ENCODE data around the gene YBX3.

YBX3 gene

DNA sequence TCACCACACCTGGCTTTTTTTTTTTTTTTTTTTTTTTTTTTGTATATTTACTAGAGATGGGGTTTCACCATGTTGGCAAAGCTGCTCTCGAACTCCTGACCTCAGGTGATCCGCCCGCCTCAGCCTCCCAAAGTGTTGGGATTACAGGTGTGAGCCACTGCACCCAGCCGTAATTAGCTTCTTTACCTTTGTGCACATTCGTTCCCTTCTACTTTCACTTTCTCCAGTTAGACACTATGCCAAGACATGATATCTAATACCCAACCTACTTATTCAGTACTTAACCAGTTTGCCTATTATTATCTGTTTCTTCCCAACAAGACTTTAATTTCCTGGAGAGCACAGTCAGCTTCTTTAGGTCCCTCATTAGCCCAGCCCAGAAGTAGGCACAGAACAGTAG is 54.6 kb downstream of the YBX3 start:
- no peak for DNase-seq

DNA sequence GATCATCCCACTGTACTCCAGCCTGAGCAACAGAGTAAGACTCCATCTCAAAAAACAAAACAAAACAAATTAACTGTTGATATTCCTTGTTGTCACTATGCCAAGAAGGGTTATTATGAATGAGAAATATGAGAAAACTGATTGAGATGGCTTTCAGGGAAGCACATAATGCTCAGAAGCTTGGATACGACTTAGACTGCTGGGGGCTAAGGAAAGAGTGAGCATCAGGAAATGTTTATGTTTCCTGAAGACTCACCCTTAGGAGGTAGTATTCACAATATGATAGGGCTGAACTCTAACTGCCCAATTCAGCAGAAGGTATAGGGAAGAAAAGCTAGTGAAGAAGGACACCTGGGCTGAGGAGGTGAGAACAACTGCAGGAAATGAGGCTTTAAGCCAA is 55.5 kb downstream of the YBX3 start:
- DNase-seq, result no peak

DNA sequence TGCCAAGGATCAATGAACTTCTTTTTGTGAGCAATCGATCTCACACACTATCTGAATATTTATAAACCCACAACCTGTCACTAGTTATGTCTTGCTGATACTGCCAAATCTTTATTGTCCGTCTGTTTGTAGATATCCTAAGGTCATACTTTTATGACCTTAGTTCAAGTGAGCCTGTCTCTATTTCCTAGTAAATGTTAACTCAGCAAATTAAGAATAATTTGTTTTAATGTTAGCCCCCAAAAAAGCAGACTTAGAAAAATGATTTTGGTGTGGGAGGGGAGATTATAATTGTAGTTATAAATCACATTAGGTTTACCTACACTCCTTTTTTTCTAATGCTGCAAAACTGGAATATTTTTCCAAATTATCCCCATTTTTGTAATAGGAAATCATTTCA is 58.6 kb downstream of the YBX3 start:
- no peak for DNase-seq

DNA sequence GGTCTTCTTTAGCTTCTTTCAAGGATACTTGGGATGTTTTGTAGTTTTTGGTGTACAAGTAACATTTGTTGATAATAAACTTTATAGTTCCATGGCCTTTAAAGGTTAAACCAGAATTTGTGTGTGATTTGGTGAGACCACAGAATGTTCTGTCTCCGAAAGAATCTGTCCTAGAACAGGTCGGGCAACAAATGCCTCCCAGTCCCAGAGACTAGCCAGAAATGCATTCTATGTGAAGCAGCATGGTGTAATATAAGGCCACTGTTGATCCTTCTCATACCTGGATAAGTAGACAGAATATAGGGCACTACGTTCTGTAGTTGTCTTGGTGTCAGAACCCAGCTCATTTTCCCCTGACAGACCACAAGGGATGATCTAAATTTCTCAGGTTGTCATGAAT is 59.3 kb downstream of the YBX3 start:
- DNase-seq, result no peak

DNA sequence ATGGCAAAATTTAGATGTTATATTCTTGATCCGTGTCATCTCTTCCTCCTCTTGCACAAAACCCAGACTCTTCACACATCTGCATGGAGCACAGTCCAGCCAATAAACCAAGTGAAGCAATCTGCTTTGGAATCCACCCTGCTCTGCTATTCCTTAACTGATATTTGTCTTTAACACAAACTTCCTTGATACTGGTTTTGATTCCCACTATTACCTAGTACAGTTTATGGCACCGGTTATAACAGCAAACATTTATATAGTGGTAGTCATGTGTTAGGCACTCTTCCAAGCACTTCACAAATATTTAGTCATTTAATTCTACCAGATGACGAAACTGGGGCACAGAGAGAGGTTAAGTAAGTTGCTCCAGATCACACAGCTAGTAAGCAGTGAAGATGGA is 61.8 kb downstream of the YBX3 start:
- DNase-seq, result no peak

DNA sequence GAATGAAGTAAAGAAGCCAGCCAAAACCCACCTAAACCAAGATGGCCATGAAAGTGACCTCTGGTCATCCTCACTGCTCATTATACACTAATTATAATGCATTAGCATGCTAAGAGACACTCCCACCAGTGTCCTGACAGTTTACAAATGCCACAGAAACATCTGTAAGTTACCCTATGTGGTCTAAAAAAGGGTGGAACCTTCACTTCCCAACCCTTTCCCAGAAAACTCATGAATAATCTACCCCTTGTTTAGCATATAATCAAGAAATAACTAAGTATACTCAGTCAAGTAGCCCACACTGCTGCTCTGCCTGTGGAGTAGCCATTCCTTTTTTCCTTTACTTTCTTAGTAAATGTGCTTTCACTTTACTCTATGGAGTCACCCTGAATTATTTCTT is 69.1 kb downstream of the YBX3 start:
- DNase-seq, result no peak

DNA sequence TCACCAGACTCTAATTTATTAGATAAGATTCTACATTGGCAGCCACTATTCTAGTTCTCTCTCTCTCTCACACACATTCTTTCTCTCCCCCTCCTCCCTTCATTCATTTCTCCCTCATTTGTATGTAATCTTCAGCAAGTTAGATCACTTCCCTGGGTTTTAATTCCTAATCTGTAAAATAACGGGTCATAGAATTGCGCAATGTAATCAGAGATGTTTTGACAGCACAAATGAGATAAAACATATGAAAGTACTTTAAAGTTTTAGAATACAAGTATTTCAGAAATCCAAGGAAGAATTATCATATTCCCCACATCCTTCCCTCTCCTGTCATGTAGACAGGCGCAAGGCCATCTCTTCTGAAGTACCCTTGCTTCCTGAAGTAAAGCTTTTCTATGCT is 70.9 kb downstream of the YBX3 start:
- DNase-seq, result no peak

Data from NCI-H1105 (cell line).